ENCODE measurements around the gene PRR35.

PRR35 gene

DNA sequence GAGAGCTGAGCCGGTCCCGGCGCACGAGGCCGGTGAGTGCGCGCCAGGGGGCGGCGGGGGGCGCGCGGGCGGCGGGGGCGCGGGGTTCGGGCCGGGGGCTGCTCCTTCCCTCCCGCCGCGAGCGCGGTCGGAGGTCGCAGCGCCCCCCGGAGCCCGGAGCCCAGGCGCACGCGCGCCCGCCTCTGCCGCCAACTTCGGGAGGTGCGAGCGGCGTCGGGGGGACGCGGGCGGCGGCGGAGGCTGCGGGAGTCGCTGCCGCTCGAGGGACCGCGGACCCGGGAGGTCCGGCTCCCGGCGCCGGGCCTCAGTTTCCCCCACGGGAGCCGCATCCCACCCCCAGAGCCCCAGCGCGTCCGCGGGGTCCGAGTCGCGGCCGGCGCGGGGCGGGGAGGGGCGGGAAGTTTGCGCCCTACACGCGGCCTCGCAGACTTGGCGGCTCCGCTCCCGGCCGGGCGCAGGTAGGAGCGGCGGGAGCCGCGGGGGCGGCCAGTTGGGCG, at the start of gene PRR35:
Gene PRR35 (plus strand): TSS at position 191 of the 497 bp plus-strand sequence. CDS start 2,901 bp downstream, outside the sequence.
- no peak within 1 kb of the TSS for H3K4me3 ChIP-seq (ENCODE audit: low read depth, low read length)
- no peak for TF ChIP-seq CTCF (conservative IDR thresholded peaks at IDR 0.05; ENCODE audit: low read depth, low read length)
- no peak for DNase-seq (ENCODE audit: low read depth)

GRCh38 chr16:512802-513201, 47.4 kb upstream of the PRR35 start:
- DNase-seq (ENCODE audit: low read depth): no peak
- H3K4me3 ChIP-seq (ENCODE audit: low read depth, low read length): no peak overlapping the region
- TF ChIP-seq CTCF (conservative IDR thresholded peaks at IDR 0.05; ENCODE audit: low read depth, low read length): no peak

GRCh38 chr16:513950-514349, 46.2 kb upstream of the PRR35 start:
- no peak for TF ChIP-seq CTCF (conservative IDR thresholded peaks at IDR 0.05; ENCODE audit: low read depth, low read length)
- DNase-seq (ENCODE audit: low read depth): no peak
- H3K4me3 ChIP-seq (ENCODE audit: low read depth, low read length): no peak overlapping the region

GRCh38 chr16:515175-515938, 44.8 kb upstream of the PRR35 start:
- H3K4me3 ChIP-seq (ENCODE audit: low read depth, low read length): no peak overlapping the region
- TF ChIP-seq CTCF (conservative IDR thresholded peaks at IDR 0.05; ENCODE audit: low read depth, low read length): no peak
- DNase-seq (ENCODE audit: low read depth): no peak

DNA sequence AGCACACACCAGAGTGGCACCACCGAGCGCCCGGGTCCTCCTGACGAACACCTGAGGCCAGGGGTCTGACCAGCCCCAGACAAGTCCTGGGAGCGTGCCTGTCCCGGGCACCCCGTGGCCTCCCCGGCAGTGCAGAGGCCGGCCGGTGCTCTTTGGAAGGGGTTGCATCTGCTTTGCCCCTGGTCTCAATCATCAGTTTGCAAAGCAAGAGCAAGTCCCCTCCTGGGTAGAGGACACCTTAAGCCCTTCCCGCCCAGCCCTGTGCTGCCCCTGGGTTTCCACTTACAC, 44.3 kb upstream of the PRR35 start:
- no peak overlapping the region for H3K4me3 ChIP-seq (ENCODE audit: low read depth, low read length)
- no peak for TF ChIP-seq CTCF (conservative IDR thresholded peaks at IDR 0.05; ENCODE audit: low read depth, low read length)
- no peak for DNase-seq (ENCODE audit: low read depth)

GRCh38 chr16:516301-516700, 43.9 kb upstream of the PRR35 start:
- no peak for DNase-seq (ENCODE audit: low read depth)
- TF ChIP-seq CTCF (conservative IDR thresholded peaks at IDR 0.05; ENCODE audit: low read depth, low read length): no peak
- no peak overlapping the region for H3K4me3 ChIP-seq (ENCODE audit: low read depth, low read length)

DNA sequence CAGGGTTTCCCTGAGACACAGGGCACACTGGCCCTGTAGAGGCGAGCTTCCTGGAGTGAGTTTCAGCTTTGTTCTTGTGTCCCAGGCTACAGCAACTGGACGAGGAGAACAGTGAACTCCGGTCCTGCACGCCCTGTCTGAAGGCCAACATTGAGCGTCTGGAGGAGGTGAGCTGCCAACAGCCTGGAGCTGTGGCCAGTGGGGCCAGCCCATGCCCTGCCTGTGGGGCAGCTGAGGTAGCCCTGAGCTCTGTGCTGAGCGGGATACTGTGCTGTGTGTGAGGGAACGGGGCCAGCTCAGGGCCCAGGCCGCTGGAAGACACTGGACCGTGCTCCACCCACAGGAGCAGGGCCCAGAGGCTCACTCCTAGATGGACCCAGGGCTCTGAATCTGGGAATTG, 41.3 kb upstream of the PRR35 start:
- DNase-seq (ENCODE audit: low read depth): no peak
- no peak for TF ChIP-seq CTCF (conservative IDR thresholded peaks at IDR 0.05; ENCODE audit: low read depth, low read length)

More for the DNA sequence above, 41.3 kb upstream of the PRR35 start:
- H3K4me3 ChIP-seq (ENCODE audit: low read depth, low read length): no peak overlapping the region
